IMR-90 (cell line): ENCODE data around the gene TELO2. TPM values are rescaled to one million over a fixed set of nuclear protein-coding genes. Genes with fewer than 3 reads are reported as not detected.
A peak's percentile ranks its signal among the peaks of the same experiment; 100 is the strongest.

ENCODE experiments used
- ATAC-seq: fragments of 200-7000 bp; cut with Tn5 transposase; 2 replicates; pipeline ENCODE4 v1.9.1; 2020; ENCODE audit warnings: low read depth, mild to moderate bottlenecking, moderate library complexity
- BruUV-seq: library from RNA; stranded (reverse); fragments of 400-500 nt; replicated peaks from 2 replicates; lab custom pipeline; 2021; lab: Mats Ljungman, UMichigan
- CTCF ChIA-PET: fragments of 300-600 bp; formaldehyde crosslinking; extraction: SDS; loops from one replicate; lab custom pipeline; 2021; ENCODE audit warnings: antibody characterized with exemption; lab: Yijun Ruan, JAX
- POLR2A ChIA-PET: fragments of 300-600 bp; sonication (Branson Sonifier 250); formaldehyde crosslinking; loops from one replicate; lab custom pipeline; 2022; ENCODE audit warnings: antibody characterized with exemption; ENCODE audit not compliant: unreplicated experiment; lab: Charles Lee
- DNase-seq: peaks from one replicate; pipeline ENCODE4 v3.0.0; 2013
- H2AFZ ChIP-seq: replicated peaks from 2 replicates; pipeline ENCODE3; 2013; ENCODE audit warnings: low read length, mild to moderate bottlenecking; ENCODE audit not compliant: poor library complexity
- H2AK5ac ChIP-seq: 2 replicates; pipeline ENCODE4 v1.6.1; 2013; ENCODE audit warnings: low read depth, low read length, inconsistent platforms
- H2AK9ac ChIP-seq: replicated peaks from 2 replicates; pipeline ENCODE3; 2013; ENCODE audit warnings: mild to moderate bottlenecking, low read depth, low read length, moderate library complexity; ENCODE audit not compliant: poor library complexity
- H2BK120ac ChIP-seq: 2 replicates; pipeline ENCODE4 v1.6.1; 2013; ENCODE audit warnings: low read depth, low read length, inconsistent platforms
- H2BK15ac ChIP-seq: 3 replicates; pipeline ENCODE4 v1.6.1; 2013; ENCODE audit warnings: low read depth, low read length, inconsistent platforms
- H2BK20ac ChIP-seq: 2 replicates; pipeline ENCODE4 v1.6.1; 2013; ENCODE audit warnings: low read depth, mild to moderate bottlenecking, inconsistent platforms, low read length, moderate library complexity
- H2BK5ac ChIP-seq: 2 replicates; pipeline ENCODE4 v1.6.1; 2013; ENCODE audit warnings: mild to moderate bottlenecking, low read depth, low read length, inconsistent platforms; ENCODE audit not compliant: poor library complexity, severe bottlenecking
- H3K14ac ChIP-seq: replicated peaks from 2 replicates; pipeline ENCODE4 v1.6.1; 2013; ENCODE audit warnings: low read depth, low read length, inconsistent platforms
- H3K18ac ChIP-seq: 2 replicates; pipeline ENCODE4 v1.6.1; 2013; ENCODE audit warnings: low read depth, low read length, control low read depth
- H3K23ac ChIP-seq: 2 replicates; pipeline ENCODE4 v1.6.1; 2013; ENCODE audit warnings: low read depth, low read length, inconsistent platforms
- H3K27ac ChIP-seq: 2 replicates; pipeline ENCODE4 v1.5.1; 2013; ENCODE audit warnings: mild to moderate bottlenecking, control low read depth, low read length; ENCODE audit not compliant: insufficient read depth
- H3K27me3 ChIP-seq: 2 replicates; pipeline ENCODE4 v1.6.1; 2013; ENCODE audit warnings: low read length; ENCODE audit not compliant: control insufficient read depth, insufficient read depth
- H3K36me3 ChIP-seq: 2 replicates; pipeline ENCODE4 v1.6.1; 2013; ENCODE audit warnings: low read length, mixed read lengths; ENCODE audit not compliant: control insufficient read depth, insufficient read depth
- H3K4ac ChIP-seq: 2 replicates; pipeline ENCODE4 v1.6.1; 2013; ENCODE audit warnings: low read depth, low read length, inconsistent platforms
- H3K4me1 ChIP-seq: 2 replicates; pipeline ENCODE4 v1.6.1; 2013; ENCODE audit warnings: low read length, mixed read lengths; ENCODE audit not compliant: control insufficient read depth, insufficient read depth
- H3K4me2 ChIP-seq: 2 replicates; pipeline ENCODE4 v1.6.1; 2013; ENCODE audit warnings: low read depth, mild to moderate bottlenecking, control low read depth, low read length, moderate library complexity
- H3K4me3 ChIP-seq: 2 replicates; pipeline ENCODE4 v1.5.1; 2013; ENCODE audit warnings: low read depth, mild to moderate bottlenecking, control low read depth, low read length, moderate library complexity; ENCODE audit not compliant: insufficient read depth
- H3K56ac ChIP-seq: 2 replicates; pipeline ENCODE4 v1.6.1; 2013; ENCODE audit warnings: low read length, inconsistent platforms; ENCODE audit not compliant: insufficient read depth; ENCODE audit errors: extremely low read depth
- H3K79me1 ChIP-seq, 2 experiments: 2 replicates each; pipeline ENCODE4 v1.6.1; 2013; ENCODE audit warnings: low read length in 2 of 2, inconsistent platforms in 1 of 2, low read depth in 1 of 2
- H3K9ac ChIP-seq: 2 replicates; pipeline ENCODE4 v1.6.1; 2013; ENCODE audit warnings: low read depth, low read length, control low read depth
- H3K9me1 ChIP-seq: 2 replicates; pipeline ENCODE4 v1.6.1; 2013; ENCODE audit warnings: low read length, inconsistent platforms; ENCODE audit not compliant: insufficient read depth
- H3K9me3 ChIP-seq: 2 replicates; pipeline ENCODE4 v1.6.1; 2013; ENCODE audit warnings: low read length; ENCODE audit not compliant: control insufficient read depth, insufficient read depth
- H4K20me1 ChIP-seq: 2 replicates; pipeline ENCODE4 v1.6.1; 2013; ENCODE audit warnings: low read length, inconsistent platforms; ENCODE audit not compliant: insufficient read depth
- H4K5ac ChIP-seq: 2 replicates; pipeline ENCODE4 v1.6.1; 2013; ENCODE audit warnings: mild to moderate bottlenecking, low read depth, low read length, control low read depth
- H4K8ac ChIP-seq, 2 experiments: 2 replicates each; pipeline ENCODE4 v1.6.1; 2013; ENCODE audit warnings: low read depth in 2 of 2, low read length in 2 of 2, control low read depth in 1 of 2, inconsistent platforms in 1 of 2
- H4K91ac ChIP-seq: 2 replicates; pipeline ENCODE4 v1.6.1; 2013; ENCODE audit warnings: low read depth, low read length, inconsistent platforms; ENCODE audit not compliant: insufficient read depth
- CHD1 ChIP-seq: IDR thresholded peaks from 2 replicates; pipeline ENCODE4 v1.6.1; 2012; ENCODE audit warnings: low read depth, low read length, improper control_type of control experiment
- WGBS, 2 experiments: methylation state at CpG; one replicate each; pipeline versions ENCODE4 v1.1.5 to v1.1.7; 2013; ENCODE audit warnings: missing lambda C conversion rate in 2 of 2; ENCODE audit not compliant: insufficient read length in 1 of 2; ENCODE audit errors: extremely low coverage in 2 of 2; 5-methylcytosine and 5-hydroxymethylcytosine counted together
- dilution Hi-C: fragments of 300-500 bp; cut with HindIII; formaldehyde crosslinking; loops from one replicate; pipeline ENCODE4 v1.14.3; 2018; ENCODE audit warnings: low sequenced_read_pairs; ENCODE audit not compliant: unreplicated experiment
- in situ Hi-C: fragments of 300-500 bp; cut with MboI; formaldehyde crosslinking; loops from 3 replicates; pipeline ENCODE4 v1.14.3; 2019; ENCODE audit warnings: low sequenced_read_pairs, inconsistent platforms, mixed read lengths
- intact Hi-C: fragments of 100-400 bp; cut with micrococcal nuclease; formaldehyde crosslinking; loops from 2 replicates; pipeline ENCODE4 v1.10.0; 2022
- polyA plus RNA-seq, 3 experiments: library from polyadenylated mRNA; depleted of rRNA; stranded (reverse); fragments of >200 nt; gene quantifications; 2 replicates each; pipeline ENCODE4 v1.2.3, GENCODE V29; 2012; ENCODE audit warnings: low replicate concordance in 1 of 3
- total RNA-seq: library from RNA; depleted of rRNA; stranded (reverse); fragments of >200 nt; gene quantifications from 2 replicates; pipeline ENCODE4 v1.2.3, GENCODE V29; 2012
- TF ChIP-seq, protein P1 (sequence below): fragments of 150-350 bp; IDR thresholded peaks from 2 replicates; pipeline ENCODE4 v1.6.1; 2016; ENCODE audit warnings: low read depth, mild to moderate bottlenecking, low read length, moderate library complexity, borderline replicate concordance

Gene TELO2
- total and polyA plus RNA-seq, 2 of the 4 experiments (the other 2 are of a cell fraction), result 6.6 to 26.6 TPM

DNA sequence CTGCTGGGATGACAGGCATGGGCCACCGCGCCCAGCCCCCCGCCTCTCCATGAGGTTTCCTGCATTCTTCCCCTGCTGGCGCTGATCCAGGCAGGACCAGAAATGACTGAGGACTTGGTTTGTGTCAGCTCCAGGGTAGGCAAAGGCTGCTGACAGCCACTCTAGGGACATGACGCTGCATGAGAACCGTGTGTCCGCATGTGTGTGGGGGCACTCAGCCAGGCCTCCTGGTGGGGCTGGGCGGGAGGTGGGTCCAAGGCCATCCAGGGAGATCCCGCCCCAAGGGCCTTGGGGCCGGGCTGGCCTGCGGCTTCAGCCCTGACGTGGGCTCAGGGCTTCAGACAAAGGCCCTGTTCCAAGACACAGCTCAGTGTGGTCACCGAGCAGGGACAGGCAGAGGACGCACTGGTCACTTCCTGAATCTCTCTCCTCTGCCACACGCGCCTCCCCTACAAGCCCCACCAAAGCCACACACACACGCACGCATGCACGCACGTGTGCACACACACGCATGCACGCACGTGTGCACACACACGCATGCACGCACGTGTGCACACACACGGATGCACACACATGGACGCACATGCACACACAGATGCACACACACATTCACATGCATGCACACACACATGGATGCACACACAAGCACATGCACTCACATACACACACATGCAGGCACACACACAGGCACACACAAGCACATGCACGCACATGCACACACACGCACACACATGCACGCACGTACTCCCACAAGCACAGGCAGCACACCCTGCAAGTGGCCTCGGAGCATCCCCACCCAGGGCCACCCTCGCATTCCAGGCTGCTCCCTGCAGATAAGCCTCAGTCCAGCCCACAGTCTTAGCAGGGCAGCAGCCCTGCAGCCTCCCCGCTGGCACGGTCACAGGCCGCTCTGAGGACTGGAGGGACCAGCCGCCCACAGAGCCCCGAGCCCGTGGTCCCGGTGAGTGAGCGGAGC lies 35.0 kb downstream of the TELO2 start (continued):
- TF ChIP-seq, protein P1, sequence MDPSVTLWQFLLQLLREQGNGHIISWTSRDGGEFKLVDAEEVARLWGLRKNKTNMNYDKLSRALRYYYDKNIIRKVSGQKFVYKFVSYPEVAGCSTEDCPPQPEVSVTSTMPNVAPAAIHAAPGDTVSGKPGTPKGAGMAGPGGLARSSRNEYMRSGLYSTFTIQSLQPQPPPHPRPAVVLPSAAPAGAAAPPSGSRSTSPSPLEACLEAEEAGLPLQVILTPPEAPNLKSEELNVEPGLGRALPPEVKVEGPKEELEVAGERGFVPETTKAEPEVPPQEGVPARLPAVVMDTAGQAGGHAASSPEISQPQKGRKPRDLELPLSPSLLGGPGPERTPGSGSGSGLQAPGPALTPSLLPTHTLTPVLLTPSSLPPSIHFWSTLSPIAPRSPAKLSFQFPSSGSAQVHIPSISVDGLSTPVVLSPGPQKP, result no peak

DNA sequence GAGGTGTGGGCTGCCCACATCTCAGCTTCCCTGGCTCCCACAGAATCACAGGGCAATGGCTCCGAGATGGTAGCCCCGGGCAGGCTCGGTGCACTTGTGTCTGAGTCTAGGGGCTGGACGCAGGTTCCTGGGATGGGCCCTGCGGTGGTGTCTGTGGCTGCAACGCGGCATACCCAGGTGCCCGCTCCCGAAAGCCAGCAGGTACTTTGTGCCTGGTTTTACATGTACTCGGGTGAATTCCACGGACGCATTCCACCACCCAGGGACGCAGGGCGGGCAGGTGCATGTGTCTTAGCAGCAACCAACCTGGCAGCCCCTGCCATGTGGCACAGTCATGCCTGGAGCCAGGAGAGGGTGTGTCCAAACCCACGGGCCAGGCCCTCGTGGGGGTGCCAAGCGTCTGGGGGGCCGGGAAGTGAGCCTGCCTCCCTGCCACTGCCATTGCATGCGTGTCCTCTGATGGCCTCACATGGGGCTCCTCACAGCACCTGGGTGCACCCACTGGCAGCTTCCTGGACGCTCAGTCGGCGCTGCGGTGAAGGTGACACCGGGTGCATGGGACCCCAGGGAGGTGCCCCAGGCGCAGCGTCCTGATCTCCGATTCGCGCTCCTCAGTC lies 35.9 kb downstream of the TELO2 start:
- Histone ChIP-seq H3K56ac (no peak overlapping the region), H2BK120ac (no peak overlapping the region), H4K8ac (no peak overlapping the region), H3K36me3 (no peaks in the 10 kb centered on the region; the same call in 1 of the 2 replicates), H4K91ac (no peak overlapping the region), H3K14ac (no peak overlapping the region), H2AK5ac (no peak overlapping the region), H3K4me3 (no peak overlapping the region), H2BK15ac (no peak overlapping the region), H2BK20ac (no peak overlapping the region), H2AFZ (peak overlapping the region; percentile 6), H3K9me1 (peaks cover 4% of the 10 kb centered on the region), H3K79me1 (peaks cover under 1 to 4% of the 10 kb centered on the region in 2 experiments; a peak in 3 of 4 replicates), H2AK9ac (peak overlapping the region; percentile 42), H3K4me2 (no peak overlapping the region), H4K5ac (no peak overlapping the region), H3K4me1 (peaks cover 9% of the 10 kb centered on the region), H3K27me3 (no peaks in the 10 kb centered on the region), H3K27ac (no peak overlapping the region), H3K23ac (no peak overlapping the region), H3K9me3 (no peaks in the 10 kb centered on the region), H4K20me1 (no peaks in the 10 kb centered on the region), H3K9ac (no peak overlapping the region), H3K4ac (no peak overlapping the region), H2BK5ac (no peak overlapping the region), H3K18ac (no peak overlapping the region)
- ChIA-PET CTCF (no interaction called here), POLR2A (no interaction called here)
- intact Hi-C loops, result no loop called here
- dilution Hi-C loops, result no loop called here
- in situ Hi-C loops, result no loop called here
- BruUV-seq, result no TSS peak
- ATAC-seq (no peak), DNase-seq (no peak)
- TF ChIP-seq CHD1, result no peak
- 89% methylated on average over 18 of the region's 29 CpGs; no CpG with 5 or more reads in 1 of the 2 experiments for WGBS, 2 experiments
